NCI-H526 treated with DMSO at 0.1 percent for 48 hours (cell line): ENCODE results near the gene LAMA2.

Source experiments
- DNase-seq: peaks from one replicate; lab custom pipeline; 2025; lab: John Stamatoyannopoulos, UW

The LAMA2 gene

DNA sequence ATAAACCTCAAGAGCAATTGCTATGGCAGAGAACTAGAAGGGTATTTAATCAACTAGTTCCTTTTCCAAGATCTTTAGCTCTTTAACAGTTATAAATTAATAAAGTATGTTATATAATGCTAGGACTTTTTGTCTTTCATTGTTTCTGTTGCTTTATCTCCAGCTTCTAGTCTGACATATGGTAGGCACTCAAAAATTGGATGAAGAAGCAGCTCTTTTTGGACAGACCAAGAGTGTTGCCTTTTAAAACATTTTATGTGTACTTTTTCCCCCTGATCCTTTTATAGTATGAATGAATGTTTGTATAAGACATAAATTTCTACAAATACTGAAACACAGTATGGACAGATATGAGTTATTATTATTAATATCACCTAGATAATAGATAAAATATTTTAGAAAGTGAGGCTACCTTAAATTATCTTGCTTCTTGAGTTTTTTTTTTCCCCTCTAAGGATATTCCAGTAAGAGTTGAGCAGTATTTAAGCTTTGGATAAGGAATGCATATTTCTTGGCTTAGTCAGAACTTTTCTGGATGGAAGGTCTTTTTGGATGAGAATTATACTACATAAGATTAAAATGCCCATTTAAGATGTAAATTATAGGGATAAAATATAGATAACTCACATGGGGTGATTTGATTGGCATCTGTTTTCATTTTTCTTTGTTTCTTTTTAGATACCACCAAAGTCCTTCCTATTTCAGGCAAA, 16.6 kb downstream of the LAMA2 start:
- no peak for DNase-seq

DNA sequence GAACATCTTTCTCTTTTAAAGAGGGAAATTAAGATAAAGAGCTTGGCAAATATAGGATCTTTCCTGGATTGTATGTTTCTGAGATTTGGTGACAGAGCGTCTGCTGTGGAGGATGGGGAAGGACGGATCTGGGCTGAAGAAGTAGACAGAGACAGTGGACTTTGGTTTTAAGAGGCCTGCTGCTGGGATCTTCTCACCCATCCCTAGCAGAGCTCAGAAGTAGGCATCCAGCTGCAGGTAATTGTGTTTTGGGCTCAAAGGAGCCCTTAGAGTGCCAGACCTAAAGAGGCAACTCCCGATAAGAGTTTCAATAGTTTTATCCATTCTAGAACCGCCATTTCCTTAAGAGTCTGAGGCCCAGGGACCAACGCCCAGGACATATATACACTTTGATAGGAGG, 20.8 kb downstream of the LAMA2 start:
- DNase-seq: no peak

DNA sequence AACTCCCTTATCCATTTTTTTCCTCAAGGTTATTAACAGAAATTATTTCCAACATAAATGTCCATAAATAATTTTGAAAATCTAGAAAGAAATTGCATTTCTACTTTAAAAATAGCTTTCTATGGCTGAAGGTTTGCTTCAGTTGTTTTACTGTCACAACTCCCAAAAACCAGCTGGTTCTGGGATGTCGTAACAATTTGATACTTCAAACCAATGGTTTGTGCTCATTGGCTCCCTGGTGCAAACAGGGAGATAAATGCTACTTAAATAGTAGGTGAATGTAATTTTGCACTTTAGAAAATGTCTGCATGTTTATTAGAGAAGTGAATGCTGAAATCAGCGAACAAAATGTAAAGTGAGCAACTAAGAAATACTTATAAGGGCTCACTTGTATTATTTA, 31.1 kb downstream of the LAMA2 start:
- DNase-seq: no peak

DNA sequence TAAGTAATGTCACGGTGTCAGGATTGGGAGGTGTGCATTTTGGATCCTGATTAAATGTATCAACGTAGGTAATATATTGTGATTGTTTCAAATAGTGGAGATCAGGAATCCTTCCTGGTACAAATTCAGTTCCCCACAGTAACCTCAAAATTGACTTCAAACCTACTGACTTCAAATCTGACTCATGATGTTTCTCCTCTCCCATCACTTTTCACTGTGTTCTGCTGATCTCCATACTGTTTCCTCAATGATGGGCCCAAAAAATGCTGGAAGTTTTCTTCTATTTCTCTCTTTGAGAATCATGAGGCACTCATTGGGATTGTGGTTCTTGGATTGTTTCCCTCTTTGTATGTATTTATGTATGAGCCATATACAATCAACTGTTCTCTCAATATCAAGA, 35.9 kb downstream of the LAMA2 start:
- DNase-seq: no peak

DNA sequence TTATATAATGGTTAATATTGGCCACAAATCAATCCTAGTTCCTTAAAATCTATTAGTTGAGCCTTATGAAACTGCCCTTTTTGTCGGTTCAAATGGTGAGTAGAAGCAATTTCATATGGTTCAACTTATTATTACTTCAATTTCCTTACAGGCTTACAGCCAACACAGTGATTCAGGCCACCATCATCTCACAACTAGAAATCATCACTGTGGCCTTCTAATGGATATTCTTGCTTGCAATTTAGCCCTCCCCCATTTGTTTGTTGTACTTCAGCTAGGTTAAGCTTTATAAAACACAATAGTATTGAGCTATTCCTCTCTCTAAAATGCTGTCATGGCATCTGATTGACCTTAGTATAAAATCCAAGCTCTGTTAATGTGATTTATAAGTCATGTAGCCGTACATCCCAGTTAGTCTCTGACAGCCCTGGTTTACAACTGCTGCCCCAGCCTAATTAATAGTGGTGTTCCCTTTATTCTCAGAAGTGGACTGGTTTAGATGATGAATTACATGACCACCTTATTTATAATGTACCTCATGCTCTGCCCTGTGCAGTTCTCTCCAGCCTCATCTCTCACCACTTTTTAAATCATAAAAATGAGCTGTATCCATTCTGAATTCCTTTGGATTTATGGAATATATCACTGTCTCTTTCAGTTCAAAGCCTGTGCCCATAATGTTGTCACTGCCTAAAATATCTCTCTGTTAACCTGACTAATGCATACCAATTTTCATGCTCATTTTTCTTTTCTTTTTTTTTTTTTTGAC, 36.7 kb downstream of the LAMA2 start:
- DNase-seq: no peak

DNA sequence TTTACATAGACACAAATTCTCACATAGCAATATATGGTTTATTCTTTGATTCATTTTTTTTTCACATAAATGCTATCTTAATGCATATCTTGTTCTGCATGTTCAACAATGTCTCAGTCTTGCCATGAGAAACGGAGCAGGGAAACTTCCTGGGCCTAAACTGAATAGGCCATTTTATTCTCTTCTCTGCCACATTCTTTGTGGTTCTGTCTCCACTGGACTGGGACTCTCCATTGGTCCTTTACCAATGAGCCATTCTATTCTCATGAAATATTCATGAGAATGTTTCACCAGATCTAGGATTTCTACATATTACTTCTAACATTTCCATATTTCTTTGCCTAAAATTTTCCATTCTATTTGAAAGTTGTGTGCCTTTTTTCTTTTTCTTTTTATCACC, 42.8 kb downstream of the LAMA2 start:
- DNase-seq: no peak

DNA sequence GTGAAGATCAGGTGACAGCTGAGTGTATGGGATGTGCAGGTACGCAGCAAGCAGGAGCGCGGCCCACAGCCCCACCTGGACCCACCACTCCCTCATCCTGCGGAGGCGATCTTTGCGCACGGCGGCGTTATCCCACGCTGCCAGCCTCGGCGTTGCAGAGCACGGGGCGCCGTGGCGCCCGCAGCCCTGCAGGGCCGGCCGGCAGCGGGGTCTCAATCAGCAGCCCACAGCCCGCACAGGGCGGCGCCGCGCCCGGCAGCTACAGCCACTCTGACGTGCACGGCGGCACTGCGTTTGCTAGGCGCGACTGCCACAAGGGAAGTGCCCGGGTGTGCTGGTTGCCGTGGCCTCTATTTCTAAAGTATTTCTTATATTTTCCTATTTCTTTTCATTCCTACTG, 46.9 kb downstream of the LAMA2 start:
- DNase-seq: no peak

DNA sequence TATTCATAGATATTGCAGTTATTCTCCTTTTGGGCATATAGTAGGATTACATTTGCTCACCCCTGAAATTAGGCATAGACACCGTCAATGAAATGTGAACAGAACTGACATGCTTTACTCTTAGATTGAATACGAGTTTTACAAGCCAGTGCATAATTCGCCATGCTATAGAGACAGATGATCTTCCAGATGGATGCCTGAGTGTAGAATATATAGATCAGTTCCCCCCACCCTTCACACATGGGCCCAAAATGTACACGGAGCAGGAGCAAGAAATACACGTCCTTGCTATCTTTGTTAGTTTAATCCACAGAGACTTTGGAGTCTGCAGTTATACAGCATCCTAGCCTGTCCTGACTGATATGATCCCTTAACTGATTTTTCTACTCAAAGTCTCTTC, 47.4 kb downstream of the LAMA2 start:
- DNase-seq: no peak

DNA sequence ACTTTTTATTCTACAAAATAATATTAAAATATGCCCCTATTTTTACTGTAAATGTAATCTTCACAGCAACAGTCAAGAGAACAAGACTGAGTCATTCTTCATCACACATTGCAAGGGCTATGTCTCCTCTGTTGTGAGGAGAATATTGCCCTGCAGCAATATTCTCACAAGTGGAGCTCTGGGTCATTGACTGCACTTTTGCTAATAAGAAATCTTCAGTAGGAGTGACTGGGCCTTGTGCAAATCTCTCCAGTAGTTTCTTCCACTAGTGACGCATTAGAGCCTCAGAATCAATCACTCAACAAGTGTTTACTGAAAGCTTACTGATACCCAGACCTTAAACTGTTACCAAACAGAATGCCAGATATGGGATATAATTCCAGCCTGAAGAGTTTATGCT, 49.1 kb downstream of the LAMA2 start:
- no peak for DNase-seq

DNA sequence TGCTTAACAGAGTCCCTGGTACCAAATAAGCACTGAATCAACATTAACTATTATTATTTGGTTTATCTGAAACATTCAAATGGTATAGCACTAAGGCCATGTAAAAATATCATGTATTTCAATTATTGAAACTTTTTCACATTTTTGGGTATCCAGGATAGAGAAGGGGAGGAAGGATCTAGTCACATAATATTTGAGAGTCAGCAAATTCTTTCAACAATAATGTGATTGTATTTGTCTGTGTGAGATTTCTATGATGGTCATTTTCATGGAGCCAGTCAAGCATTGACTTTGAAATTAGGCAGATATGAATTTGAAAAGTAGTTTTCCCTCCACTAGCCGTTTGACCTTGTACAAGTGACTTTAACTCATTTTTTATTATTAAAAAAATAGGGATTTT, 67.9 kb downstream of the LAMA2 start:
- DNase-seq: no peak

DNA sequence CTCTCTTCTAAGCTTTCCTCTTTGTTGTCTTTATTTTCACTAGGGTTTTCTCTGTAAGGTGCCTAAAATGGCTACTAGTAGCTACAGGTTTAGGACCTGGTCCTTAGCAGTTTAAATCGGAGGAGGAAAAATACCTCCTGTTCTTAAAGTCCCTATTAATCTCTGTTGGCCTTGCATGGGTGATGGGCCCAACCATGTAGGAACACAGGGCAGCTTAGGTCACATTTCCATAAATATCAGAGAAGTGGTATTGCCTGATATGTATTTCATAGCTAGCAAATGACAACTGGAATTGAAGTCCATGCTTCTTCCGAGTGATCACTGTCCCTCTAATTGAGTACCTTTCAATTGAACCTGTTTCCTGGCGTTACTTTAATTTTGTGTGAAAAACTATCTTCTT, 70.0 kb downstream of the LAMA2 start:
- DNase-seq: no peak

DNA sequence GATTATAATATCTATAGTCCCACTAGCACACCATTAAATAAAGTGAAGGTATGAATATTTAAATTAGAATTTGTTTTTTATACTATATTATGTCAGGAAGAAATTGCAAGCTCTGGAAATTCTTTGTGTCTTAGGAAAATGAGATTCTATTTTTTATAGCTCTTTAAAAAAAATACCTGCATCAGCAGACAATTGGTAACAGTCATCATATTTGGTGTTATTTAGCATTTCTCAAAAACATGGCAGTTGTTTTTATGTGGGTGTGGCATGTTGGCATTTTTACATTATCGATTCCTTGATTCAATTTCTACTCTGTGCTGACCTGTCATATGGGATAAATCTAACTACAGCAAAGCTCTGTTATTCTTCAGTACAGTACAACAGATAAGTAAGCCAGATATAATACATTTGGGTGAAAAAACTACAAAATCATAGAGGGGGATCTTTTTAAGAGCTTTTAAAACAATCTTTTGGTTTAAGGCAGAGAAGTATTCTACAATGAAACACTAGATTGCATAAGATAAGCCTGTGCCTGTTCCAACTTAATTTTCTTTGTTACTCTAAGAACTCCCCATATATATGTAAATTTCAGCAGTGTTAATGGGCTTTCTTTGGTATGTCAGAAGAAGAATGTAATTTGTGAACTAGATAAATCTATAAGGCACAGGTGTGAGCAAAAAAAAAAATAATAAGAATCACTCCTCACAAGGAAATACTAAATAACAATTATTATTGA, 71.5 kb downstream of the LAMA2 start:
- no peak for DNase-seq

DNA sequence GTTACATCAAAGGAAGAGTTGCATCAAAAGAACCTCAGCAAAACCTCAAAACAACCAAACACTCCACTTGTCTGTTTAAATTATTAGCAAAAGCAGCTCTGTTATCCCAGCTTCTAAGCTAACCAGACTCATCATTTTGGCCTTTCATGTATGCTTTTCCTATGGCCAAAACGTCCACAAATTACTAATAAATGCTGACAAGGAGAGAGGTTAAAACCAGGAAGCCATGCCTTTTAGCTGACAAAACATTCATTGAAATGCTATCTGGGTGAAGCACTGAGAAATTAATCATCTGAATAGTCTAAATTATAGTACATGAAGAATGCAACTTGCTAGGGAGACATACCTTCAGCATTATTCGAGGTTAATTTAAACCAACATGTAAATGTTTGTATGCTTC, 80.6 kb downstream of the LAMA2 start:
- no peak for DNase-seq

DNA sequence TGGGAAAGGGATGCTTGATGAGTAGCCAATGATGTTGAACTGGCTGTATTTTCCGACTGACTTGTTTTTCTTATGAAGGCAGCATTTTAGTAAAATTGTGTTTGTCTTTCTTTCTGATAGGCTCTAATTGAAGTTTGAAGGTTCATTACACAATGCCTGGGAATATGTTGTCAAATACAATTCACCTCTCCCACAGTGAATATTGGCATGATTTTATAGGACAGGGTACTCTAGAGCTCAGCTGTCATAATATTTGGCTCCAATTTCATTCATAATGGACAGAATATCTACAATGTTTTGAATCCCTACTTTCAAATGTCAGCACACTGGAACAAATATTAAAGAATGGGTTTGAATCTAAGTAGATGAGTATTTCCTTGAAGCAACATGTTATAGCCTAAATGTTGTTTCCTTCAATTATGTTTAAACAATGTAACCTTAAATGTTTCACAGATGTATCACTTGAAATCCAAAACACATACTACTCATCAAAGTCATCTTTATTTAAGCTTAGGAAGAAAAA, 81.4 kb downstream of the LAMA2 start:
- DNase-seq: no peak

DNA sequence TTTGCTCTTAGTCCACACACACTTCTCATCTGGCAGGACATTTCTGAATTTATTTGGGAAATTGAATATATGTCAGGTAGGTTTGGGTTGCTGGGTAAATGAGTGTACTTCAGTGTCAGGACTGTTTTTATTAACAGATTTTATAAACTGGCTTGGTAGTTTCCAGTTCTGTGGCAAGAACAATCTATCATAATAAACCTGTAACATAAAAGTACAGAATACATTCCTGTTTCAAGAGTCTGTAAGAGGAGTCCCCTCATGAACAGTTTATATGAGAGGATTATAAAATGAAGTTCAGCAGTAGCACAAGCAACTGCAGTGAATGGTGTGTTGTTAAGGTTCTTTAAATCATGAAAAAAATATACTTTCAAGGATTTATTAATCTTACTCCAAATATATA, 81.8 kb downstream of the LAMA2 start:
- no peak for DNase-seq

DNA sequence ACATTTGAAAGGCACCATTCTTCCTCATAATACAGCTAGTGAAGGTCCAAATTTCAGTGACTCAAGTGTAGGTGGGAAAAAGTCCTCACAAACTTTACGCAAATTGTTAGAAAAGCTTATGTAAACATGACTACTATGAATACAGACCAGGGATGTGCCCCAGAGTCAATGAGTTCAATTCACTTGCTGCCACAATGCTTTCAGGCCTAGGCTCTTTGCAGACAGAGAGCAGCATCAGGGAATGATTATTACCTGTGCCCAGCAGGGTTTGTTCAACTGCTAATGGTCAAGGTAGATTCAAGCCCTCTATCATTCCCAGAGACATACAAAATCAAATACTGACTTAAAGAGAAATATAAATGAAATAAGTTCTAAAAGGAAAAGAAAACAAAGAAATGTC, 84.0 kb downstream of the LAMA2 start:
- no peak for DNase-seq

DNA sequence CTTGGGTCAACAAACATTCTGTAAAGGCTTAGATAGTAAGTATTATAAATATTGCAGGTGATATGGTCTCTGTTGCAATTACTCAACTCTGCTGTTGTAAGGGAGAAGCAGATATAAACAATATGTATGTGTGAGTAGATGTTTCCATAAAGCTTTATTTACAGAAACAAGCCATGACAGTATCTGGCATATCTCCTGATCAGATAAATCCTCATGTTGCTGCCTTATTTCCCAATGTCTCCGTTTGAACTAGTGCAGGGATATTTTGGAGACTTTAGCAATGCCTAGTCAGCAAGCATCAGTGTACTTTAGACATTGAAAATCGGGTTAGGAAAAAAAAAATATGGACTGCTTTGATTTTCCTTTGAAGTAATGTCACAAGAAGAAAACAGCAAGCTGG, 96.1 kb downstream of the LAMA2 start:
- no peak for DNase-seq

DNA sequence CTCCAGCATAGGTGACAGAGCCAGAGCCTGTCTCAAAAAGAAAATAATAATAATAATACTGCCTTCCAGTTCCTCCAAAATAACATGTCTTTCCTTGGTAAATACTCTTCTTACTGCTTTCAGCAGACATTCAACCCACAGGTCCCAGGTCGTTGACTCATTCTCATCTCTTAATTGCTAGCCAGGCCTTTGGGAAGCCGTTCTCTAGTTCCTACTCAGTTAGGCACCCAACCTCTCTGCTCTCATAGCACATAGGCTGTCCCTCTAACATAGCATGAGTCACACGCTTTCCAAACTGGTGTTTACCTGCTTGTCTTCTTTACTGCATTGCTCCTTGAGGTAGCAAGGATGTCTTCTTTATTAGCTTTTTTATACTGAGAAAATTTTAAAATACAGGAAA, 98.8 kb downstream of the LAMA2 start:
- no peak for DNase-seq

DNA sequence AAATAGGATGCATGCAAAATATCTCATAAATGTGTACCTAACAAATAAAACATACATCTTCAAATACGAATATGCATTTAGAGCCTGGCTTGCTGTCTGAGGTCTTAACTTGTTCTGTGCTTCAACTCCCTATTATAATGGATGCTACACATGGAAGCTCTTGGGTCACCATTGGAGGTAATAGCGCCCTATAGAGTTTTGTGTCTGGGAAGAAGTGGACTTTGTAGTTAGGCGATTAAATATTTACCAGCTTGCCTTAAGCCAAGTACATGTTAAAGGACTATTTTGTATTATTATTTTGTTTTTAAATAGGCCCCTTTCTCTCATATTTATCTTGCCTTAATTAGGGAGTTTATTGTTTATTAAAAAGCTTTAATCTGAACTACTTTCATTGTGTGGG, 107.4 kb downstream of the LAMA2 start:
- no peak for DNase-seq

DNA sequence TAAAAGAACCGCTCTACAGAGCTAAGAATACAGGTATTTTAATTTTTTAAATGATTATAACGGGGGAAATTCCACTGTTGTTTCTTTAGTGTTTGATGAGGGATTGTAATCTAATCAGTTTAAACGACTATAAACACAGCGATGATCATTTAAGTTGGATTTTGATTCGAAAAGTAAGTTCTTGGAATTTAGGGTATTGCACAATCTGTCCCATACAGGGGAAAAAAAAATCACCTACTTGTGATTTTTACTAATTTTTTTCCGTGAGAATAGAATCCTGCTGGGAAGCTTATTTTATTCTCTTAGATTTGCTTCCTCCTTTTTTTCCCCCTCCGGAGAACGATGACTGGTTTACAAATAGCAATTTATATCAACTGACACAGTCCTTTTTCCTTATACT, 108.0 kb downstream of the LAMA2 start:
- DNase-seq: no peak

DNA sequence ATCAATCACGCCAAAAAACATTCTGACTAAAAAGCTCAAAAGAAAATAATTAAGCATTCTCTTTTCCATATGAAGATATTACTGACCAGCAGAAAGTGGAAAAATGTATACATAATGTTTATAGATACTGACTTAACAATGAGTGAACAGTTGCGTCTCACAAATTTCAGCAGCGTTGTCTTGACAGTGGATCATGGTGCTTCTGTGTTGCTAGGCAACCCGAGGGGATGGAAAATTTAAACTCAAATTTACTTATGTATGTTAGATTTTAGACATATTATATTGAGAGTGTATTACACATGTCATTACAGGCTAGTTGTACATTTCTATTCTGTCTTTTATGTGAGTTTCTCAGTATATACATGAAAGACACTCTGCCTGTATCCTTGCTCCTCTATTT, 110.2 kb downstream of the LAMA2 start:
- no peak for DNase-seq

DNA sequence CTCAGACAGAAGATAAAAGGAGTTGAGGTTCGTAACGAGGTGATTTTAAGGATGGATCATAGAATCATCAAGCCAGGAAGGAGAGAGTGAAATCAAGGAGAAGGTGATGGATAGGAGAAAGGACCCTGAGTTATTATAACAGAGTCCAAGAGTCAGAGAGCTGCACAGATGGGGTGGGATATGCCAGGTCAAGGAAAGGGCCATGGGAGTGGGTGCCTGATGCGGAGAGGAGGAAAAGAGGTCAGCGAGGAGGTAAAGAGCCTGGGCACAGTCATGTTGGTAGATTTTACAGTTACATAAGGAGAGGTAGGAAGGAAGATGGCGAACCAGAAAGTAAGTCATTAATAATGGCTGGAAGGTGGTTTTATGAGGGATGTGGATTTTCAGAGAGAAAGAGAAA, 114.9 kb downstream of the LAMA2 start:
- no peak for DNase-seq
